ENCODE data around the gene IPPK.

- TF ChIP-seq CTCF (IDR thresholded peaks at IDR 0.05), result no peak
- TF ChIP-seq TCF7L2 (IDR thresholded peaks at IDR 0.05; ENCODE audit: low read depth, low read length), result no peak
Observed at GRCh38 chr9:92644278-92644677, 25.7 kb downstream of the IPPK start.
